HG02678 (cell line): ENCODE measurements around the gene GALNT12.
A peak's percentile ranks its signal among the peaks of the same experiment; 100 is the strongest.

Source experiments
- ATAC-seq: cut with Tn5 transposase; IDR thresholded peaks from one replicate; pipeline ENCODE4 v1.9.1; 2021; ENCODE audit warnings: mild to moderate bottlenecking, moderate library complexity; ENCODE audit not compliant: unreplicated experiment

The GALNT12 gene

DNA sequence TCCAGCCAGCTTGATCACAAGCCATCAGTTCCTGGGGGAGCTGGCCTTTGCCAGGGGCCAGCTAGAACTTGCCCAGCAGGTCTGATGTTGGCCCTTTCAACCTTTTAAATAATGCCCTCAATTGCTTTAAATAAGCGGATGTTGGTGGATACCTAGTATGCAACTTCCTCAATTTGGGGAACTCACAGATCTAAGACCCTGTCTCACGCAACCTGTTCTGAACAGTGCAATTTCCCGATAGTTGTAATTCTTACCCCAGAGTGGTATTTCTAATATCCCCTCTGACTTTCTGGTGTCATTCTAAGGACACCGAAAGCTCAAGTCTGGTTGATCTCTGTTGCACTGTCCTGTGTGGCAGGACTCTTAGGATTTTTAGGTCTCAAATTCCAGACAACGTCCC lies 23.1 kb downstream of the GALNT12 start:
- ATAC-seq, result no peak

DNA sequence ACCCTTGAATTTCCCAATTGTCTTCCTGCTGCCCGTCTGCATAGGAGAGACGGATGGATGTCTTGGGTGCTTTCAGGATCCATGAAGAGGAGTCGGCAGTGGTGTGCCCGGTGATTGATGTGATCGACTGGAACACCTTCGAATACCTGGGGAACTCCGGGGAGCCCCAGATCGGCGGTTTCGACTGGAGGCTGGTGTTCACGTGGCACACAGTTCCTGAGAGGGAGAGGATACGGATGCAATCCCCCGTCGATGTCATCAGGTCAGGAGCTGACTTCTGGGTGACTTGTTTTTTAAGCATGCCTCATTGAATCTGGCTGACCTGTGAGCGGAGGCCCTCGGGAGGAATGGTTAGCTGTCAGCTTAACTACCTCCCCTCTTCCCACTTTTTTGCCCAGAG lies 24.2 kb downstream of the GALNT12 start:
- no peak for ATAC-seq

GRCh38 chr9:98832768-98833089 lies 25.3 kb downstream of the GALNT12 start:
- no peak for ATAC-seq

- no peak for ATAC-seq
These were observed 25.9 kb downstream of the GALNT12 start for GRCh38 chr9:98833090-98833956.

DNA sequence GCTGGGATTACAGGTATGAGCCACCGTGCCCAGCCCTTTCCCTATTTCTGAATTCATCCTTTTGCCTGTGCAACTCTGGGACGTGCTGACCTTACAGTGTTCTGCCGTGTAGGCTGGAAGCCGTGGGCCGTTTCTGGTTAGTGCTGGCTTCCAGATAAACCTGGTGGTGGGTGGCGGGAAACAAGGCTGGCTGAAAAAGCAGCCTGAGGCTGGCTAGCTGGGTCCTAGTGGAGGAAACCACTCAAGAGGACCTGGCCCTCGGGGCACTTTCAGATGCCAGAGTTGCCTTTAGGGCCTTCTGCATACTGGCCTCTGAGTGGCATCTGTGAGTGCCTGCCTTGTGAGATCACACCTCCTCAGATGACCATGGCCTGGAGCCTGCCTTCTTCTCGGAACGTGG lies 26.9 kb downstream of the GALNT12 start:
- ATAC-seq, result no peak

DNA sequence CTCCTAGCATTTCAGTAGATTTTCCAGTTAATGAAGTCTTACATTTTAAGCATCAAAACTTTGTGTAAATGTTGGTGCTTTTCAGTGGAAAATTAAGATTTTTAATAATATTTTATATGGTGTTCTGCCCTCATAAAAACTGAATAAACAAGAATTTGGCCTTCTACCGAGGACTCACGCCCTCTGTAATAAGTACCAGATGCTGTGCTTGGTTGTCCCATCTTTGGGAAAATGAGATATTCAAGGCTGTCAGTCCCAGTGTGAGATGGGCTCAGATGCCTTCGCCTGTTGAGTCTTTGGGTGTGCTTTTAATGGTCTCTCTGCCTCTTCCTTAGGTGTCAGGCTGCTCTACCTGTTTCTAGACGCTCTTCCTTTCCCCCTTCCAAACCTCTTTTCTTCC lies 28.7 kb downstream of the GALNT12 start:
- no peak for ATAC-seq

DNA sequence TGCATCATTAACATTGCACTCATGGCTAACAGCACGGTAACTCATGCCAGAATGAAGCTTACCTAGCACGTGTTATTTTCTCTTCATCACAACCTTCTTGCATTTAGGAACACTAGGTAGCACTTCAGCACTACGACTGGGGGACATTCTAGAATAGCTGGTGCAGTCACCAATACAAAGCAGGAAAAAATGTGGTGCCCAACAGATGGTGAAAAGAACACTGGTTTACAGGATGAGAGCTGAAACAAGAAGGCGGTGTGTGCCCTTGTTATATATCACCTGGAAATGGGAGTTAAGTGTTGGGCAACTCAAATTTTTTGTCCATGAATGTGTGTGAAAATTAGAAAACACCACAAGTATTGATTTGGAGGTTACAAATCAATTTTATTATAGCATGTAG lies 30.0 kb downstream of the GALNT12 start:
- no peak for ATAC-seq

DNA sequence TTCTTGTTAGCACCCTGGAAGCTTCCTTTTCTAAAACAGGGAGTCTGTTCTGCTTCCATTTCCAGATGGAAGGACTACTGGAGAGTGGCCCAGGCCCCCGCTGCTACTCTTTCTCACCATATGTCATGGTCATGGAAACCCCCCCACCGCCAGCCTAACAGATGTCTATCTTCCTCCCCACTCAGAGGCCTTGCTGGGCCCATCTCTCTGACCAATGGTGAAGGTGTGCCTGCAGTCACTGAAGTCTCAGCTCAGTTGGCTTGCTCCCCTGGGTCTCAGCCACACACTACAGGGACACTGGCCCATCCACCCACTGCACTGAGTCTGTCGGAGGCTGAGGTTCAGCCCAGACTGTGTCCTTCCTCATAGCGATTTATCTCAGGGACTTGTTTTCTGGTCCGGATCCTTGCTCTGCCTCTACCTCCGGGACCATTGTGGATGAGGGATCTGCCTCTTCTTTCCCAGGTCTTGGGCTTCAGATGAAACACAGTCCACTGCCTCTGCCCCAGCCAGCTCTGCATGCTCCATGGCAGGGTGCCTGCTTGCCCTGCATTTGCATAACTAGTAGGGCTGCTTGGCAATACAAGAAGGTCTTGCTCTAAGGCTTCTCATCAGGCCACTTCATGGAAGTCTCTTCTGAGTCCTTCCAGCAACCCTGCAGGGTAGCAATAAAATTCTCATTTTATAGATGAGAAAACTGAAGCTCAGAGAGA lies 30.8 kb downstream of the GALNT12 start:
- no peak for ATAC-seq

DNA sequence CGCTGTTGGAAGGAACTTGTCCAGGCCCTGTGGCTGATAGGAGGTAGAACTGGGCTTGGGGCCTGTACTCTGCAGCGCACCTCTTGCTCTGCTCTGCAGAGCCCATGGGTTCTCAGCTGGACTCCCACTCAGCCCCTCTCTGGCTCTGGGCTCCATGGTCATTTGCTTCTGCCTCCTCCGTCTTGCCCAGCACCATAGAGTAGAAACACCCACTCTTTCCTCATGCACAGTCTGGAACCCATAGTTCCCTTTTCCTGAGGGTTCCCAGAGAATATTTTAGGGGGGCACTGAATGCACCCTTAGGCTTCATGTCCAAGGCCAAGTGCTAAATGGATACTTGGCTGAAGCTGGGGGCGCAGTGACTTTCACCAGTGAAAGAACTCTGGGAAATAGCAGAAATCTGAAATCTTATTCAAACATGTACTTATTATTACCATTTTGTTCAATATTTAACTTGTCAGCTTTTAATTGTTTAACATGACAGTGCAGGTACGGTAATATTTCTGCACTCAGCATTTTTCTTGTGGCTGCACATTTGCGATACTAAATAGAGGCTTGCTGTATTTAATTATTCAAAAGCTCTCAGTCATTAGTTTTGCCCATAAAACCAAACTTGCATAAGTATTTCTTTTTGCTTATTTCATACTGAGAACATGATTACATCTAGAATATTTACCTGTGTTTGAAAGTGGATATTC lies 31.5 kb downstream of the GALNT12 start:
- ATAC-seq, result no peak

- ATAC-seq, result no peak
These were observed 32.3 kb downstream of the GALNT12 start for GRCh38 chr9:98839724-98840123.

- no peak for ATAC-seq
These were observed 35.0 kb downstream of the GALNT12 start for GRCh38 chr9:98842510-98842909.

GRCh38 chr9:98846081-98846480 lies 38.6 kb downstream of the GALNT12 start:
- no peak for ATAC-seq

GRCh38 chr9:98846879-98847278 lies 39.4 kb downstream of the GALNT12 start:
- no peak for ATAC-seq

DNA sequence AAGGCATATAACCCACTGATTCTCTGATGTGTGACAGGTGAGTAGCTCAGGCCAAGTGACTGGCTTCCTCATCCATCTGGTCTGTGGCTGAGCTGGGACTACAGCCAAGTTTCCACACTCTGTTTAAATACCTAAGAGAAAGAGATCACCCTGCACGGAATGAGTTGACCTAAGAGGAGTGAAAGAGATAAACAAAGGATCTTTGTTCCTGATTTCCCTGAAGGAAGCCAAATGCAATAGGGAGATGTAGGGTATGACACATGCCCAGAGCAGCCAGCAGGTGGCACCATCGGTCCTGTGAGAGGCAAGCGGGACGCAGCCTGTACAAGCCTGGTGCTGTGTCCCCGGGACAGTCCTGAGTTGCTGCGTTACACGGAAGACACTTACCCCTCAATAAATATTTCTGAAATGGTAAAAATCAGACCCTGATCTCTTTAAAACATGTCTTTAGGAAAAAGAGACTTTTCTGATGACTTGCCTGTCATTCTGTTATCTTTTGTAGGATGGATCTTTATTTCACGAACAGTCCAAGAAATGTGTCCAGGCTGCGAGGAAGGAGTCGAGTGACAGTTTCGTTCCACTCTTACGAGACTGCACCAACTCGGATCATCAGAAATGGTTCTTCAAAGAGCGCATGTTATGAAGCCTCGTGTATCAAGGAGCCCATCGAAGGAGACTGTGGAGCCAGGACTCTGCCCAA lies 41.1 kb downstream of the GALNT12 start:
- peak; percentile 96 for ATAC-seq

- no peak for ATAC-seq
These were observed 42.1 kb downstream of the GALNT12 start for GRCh38 chr9:98849563-98849962.

GRCh38 chr9:98850851-98851729 lies 43.6 kb downstream of the GALNT12 start:
- ATAC-seq, result no peak

GRCh38 chr9:98851730-98852459 lies 44.4 kb downstream of the GALNT12 start:
- ATAC-seq, result no peak

DNA sequence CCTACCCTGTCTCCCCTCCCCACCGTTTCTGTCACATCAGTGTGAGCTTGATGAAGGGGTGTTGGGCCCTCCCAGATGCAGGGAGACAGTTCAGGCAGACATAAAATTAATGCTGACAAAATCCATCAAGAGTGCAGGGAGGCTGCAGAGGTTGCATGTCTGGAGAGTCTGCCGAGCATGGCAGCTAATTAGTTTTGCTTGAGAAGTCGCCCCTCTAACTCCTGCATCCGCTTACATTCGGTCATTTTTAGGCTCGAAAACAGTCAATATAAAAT lies 44.9 kb downstream of the GALNT12 start:
- no peak for ATAC-seq

GRCh38 chr9:98852961-98853360 lies 45.5 kb downstream of the GALNT12 start:
- no peak for ATAC-seq

DNA sequence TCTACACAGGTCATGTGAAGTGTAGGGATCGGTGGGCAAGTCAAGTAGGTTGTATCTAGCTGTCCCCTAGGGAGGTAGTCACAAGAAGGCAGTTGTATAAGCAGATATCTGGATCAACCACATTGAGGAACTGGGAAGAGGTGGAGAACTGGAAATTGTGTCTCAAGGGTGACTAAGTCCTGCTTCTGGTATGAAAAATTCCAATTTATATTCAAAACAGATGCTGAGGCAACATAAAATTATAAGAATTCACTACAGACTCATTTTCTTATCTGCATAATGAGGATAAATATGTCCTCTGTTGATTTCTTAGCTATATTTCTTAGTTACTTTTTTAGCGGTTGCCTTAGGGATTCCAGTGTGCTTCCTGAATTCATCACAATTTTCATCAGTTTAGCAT lies 46.8 kb downstream of the GALNT12 start:
- no peak for ATAC-seq
